GM10847 (cell line): ENCODE measurements around the gene DNAJC17.

ENCODE experiments used
- POLR2A ChIP-seq: IDR thresholded peaks from 2 replicates; pipeline ENCODE4 v1.6.1; 2011; ENCODE audit not compliant: insufficient read length; ENCODE audit errors: extremely low read depth

DNAJC17 gene

GRCh38 chr15:40808861-40809450 lies 1.7 kb upstream of the DNAJC17 start:
- TF ChIP-seq POLR2A, result no peak

DNA sequence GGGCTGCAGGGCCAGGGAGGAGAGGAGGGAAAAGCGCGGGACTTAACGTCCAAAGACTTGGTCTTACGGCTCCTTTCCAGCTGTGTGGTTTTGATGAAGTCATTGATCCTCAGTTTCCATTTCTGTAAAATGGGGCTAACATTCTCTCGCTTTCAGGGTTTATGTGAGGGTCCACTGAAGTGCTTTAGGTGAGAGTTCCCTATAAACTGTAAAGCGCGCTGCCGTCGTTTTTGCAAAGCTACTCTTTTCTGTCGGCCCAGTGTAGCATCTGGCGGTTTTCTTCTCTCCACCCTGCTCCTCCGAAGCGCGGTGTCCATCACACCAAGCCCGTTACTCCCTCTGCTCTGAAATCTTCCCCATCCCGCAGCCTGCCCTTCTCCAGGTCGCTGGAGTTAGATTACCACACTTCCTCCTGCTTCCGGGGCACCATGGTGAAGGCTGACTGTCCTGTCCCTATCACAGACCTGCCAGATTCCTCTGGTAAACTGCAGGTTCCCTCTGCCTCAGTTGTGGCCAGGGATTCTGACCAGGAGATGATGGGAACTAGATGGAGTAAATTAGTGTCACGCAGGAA lies 702 bp upstream of the DNAJC17 start:
- TF ChIP-seq POLR2A, result no peak

DNA sequence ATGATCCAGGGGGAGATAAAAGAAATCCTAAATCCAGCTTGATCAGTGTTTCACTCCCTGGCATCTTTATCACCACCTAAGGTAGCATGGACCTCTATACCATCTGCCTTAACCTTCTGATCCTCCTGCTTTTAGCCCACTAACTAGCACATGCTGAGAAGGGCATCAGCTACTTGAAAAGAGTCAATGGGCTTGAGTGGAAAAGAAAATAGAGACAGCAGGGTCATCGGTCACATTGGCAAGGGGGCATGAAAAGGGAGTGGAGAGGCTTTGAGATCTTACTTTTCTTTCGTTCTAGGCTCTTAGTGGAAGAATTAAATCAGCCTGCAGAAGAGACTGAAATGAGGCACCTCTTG lies 623 bp downstream of the DNAJC17 start:
- no peak for TF ChIP-seq POLR2A

GRCh38 chr15:40803688-40804087 lies 3.6 kb downstream of the DNAJC17 start:
- no peak for TF ChIP-seq POLR2A

GRCh38 chr15:40803076-40803475 lies 4.2 kb downstream of the DNAJC17 start:
- no peak for TF ChIP-seq POLR2A

- no peak for TF ChIP-seq POLR2A
Measured at GRCh38 chr15:40799523-40799922, 7.8 kb downstream of the DNAJC17 start.

DNA sequence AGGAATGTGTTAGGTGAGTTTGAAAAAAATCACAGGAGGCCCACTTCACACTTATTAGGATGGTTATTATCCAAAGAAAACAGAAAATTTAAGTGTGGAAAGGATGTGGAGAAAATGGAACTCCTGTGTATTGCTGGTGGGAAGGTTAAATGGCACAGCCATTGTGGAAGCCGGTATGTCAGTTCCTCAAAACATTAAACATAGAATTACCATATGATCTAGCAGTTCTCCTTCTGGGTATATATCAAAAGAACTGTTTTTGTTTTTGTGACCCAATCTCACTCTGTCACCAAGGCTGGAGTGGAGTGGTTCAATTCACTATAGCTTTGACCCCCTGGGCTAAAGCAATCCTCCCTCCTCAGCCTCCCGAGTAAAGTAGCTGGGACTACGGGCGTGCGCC lies 10.8 kb downstream of the DNAJC17 start:
- no peak for TF ChIP-seq POLR2A

- TF ChIP-seq POLR2A, result no peak
Measured at GRCh38 chr15:40796041-40796440, 11.2 kb downstream of the DNAJC17 start.

DNA sequence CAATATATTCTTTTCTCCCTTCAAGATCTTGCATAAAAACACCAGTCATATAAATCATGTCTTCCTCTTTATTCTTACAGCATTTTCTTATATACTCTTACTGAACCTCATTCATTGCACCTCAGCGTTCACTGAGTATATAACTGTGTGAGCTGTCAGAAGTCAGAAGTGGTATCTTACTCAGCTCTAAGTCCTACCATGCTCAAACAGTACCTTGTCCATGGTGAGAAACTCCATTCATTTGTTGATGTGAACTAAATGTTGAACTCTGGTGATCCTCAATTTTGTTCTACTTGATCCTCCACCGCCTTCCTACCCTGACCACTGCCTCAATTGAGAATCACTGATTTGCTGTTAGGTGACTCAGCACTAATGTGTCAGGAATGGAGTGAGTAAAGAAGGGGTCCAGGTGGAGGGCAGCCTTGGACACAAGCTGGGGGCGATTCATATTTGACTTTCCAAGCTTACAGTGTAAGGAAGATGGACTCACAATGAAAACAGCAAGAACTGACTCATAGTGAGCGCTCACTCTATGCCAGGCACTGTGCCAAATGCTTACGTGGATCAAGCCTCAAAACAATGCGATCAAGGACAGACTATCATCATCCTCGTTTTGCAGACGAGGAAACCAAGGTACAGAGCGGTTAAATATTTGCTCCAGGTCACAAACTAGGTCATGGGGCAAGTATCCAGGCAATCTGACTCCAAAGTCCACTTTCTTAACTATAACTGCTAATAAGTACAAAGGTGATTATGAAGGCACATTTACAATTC lies 13.9 kb downstream of the DNAJC17 start:
- TF ChIP-seq POLR2A, result no peak

- TF ChIP-seq POLR2A, result no peak
Measured at GRCh38 chr15:40792394-40792793, 14.9 kb downstream of the DNAJC17 start.

- no peak for TF ChIP-seq POLR2A
Measured at GRCh38 chr15:40790718-40791117, 16.6 kb downstream of the DNAJC17 start.

- no peak for TF ChIP-seq POLR2A
Measured at GRCh38 chr15:40789999-40790398, 17.3 kb downstream of the DNAJC17 start.

DNA sequence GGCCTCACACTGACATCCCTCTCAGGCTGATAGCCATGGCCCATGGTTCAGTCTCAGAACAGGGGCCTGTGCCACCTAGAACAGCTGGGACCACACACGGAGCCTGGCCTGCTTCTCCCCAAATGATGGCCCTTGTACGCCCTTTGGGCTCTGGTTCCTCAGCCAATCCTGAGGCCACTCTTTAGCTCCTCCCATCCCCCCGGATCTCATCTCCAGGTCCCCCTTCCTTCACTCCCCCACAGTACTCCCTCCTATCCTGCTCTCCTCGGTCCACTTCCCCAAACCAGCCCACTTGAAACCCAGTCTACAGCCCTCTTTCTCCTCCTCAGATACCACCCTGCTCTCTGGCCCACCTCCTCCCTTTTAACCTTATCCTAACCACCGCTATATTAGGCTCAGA lies 18.2 kb downstream of the DNAJC17 start:
- no peak for TF ChIP-seq POLR2A

- TF ChIP-seq POLR2A, result no peak
Measured at GRCh38 chr15:40787991-40788390, 19.3 kb downstream of the DNAJC17 start.

DNA sequence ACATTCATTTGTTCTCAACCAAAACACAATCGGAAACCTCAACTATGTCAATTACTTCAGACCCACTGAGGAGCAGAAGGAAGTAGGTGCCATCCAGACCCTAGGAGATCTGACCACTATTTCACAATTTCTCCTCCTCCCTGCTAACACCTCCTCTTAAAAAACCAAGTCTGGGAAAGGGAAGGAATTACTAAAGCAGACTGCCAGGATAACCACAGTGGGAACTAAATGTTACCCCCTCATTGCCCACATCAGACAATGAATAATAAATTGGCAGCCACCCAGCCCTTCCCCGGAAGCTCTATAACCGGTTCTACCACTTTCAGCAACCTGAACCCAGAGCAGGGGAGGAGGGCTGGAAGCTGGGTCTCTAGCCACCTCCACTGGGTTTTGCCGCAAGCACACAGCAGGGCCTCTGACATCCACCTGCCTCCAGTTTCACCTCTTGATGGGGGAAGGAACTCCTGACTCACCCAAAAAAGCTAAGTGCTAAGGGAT lies 19.9 kb downstream of the DNAJC17 start:
- TF ChIP-seq POLR2A, result no peak

GRCh38 chr15:40785814-40786213 lies 21.5 kb downstream of the DNAJC17 start:
- no peak for TF ChIP-seq POLR2A
